Measurements from ENCODE around the gene RMND5A.
A peak's percentile ranks its signal among the peaks of the same experiment; 100 is the strongest.
"Not testable (repeated sequence)": the region's sequence is repeated elsewhere in the genome, so short reads cannot be mapped to it uniquely, and the experiment has no call there.

RMND5A gene

DNA sequence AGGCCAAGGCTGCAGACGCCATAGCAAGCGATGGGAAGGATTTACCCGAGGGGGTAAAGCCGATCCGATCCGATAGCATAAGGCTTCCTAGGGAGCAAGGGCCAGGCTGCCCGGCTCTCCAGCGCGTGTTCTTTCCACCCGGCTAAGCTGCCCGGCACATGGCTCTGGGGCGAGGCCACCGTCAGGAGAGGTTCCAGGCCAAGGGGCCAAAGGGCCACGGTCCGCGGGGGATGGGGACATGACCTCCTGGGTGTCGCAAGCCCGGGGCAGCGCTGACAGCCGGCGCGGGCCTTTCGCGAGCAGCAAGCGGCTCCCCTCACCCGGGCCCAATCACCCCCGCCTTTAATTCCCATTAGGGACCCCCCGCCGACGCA, 841 bp upstream of the RMND5A start:
- DNase-seq = not testable (repeated sequence)

DNA sequence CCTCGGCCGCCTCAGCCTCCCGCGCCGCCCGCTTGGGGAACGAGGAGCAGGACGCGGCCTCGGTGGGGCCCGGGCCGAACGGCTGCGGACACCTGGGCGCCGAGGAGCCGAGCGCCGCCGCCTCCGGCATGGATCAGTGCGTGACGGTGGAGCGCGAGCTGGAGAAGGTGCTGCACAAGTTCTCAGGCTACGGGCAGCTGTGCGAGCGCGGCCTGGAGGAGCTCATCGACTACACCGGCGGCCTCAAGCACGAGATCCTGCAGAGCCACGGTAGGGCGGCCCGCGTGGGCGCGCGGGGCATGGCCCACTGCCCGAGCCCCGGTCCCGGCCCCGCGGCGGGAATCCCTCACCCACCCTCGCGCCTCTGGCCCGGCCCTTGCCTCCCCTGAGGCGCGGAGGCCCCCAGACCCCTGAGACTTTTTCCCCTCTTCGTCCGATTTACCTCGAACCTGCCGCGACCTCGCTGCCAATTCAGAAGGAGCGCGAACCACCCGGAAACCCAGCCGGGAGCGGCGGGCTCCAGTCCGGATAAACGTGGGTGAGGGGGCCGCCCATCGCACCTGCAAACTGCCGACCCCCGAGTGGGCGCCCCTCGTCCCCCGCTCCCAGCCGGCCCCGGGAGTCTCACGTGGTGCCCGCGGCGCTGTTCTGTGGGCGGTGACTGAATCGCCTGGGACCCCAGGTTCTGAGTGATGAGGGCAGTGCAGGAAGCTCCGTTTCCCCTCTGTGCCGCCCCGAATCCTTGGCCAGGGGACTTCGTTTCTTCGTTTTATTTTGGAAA, 639 bp downstream of the RMND5A start:
- DNase-seq = peak; percentile 51

DNA sequence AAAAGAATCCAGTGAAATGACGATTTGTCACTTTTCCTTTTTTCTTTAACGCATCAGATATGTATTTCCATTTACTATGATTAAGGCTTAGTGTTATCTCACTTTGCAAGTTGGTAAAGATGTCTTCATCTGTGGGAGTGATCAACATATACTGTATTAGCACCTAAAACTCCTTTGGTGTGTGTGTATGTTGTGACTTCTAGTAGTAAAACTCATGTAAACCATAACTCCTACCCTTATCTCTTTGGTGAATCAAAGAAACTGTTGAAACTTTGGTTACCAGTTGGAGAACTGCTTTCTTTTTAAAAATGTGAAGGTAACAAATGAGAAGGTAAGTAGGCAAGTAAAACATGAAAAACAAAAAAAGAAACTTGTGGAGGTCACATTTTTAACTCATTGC, 5.6 kb downstream of the RMND5A start:
- DNase-seq = not testable (repeated sequence)

DNA sequence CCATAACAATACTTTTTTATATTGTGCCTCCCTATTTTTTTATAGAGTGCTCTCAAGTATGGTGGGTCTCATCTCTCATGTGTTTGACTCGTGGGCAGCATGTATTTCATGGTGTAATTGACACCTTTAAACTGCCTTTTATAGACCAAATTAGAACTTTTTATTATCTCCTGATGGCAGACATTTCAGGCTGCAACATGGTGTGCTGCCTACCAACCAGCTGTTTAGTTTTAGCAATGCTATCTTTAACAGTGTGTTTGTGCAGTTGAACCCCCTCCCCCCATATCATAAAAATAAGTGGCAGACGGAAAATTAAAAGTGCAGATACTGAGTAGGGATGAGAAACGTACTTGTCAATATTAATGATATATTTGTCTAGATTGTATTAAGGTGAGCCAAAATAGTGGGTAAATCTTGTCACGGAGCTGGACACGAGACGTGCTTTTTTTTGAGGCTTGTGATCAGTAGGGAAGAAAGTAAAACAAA, 12.0 kb downstream of the RMND5A start:
- not testable (repeated sequence) for DNase-seq

DNA sequence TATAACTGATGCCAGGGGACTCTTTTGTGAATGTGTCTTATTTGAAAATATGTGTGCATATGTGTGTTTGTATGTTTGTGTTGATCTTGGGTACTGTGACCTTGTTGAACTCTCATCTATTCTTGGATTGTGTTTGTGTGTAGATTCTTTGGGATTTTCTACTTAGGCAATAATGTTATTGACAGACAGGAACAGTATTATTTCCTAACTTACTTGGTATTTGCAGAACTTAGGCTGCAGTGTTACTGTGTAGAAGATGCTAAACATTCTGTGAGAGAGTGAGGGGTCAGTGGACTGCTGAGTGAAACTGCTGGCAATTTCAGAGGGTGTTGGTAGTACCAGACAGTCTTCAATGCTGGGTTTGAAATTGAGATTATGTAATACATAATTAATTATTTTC, 12.7 kb downstream of the RMND5A start:
- not testable (repeated sequence) for DNase-seq

DNA sequence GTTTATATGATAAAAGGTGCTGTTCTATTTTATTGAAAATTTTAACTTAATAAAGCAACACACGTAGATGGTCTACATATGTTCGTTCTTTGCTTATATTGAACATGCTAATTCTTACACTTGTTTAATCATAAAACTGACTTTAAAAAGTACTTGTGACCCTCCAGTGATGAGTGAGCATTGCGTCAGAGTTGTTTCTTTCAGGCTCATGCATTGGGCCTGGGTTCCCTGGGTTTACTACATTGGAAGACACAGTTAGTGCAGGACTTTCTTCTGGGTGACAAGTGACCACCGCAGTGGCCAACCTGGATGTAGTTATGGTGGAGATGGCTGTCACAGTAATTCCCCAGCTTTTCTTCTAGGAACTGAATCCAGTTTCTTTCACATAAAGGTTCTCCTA, 13.4 kb downstream of the RMND5A start:
- not testable (repeated sequence) for DNase-seq

DNA sequence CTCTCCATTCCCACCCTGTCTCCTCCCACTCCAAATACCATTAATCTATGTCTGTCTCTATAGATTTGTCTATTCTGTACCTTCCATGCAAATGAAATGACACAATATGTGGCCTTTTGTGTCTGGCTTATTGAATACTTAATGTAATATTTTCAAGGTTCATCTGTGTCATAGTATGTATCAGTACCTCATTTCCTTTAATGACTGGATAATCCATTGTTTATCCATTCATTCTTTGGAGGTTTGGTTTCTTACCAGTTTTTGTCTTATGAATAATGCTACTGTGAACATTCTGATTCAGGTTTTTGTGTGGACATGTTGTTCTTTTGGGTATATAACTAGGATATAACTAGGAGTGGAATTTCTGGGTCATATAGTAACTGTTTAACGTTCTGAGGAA, 14.8 kb downstream of the RMND5A start:
- not testable (repeated sequence) for DNase-seq

DNA sequence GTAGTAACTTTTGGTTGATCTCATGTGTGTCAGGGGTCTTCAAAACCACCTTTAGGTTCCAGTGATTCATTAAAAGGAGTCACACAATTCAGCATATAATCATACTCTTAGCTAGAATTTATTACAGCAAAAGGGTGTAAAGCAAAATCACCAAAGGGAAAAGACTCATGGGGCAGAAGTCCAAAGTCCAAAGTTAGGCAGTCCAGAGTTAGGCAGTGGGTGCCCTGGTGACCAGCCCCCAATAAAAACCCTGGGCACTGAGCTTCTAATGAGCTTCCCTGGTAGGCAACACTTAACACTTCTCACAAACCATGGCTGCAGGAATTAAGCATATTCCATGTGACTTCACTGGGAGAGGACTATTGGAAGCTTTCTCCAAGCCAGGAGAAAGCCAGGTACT, 19.4 kb downstream of the RMND5A start:
- not testable (repeated sequence) for DNase-seq

DNA sequence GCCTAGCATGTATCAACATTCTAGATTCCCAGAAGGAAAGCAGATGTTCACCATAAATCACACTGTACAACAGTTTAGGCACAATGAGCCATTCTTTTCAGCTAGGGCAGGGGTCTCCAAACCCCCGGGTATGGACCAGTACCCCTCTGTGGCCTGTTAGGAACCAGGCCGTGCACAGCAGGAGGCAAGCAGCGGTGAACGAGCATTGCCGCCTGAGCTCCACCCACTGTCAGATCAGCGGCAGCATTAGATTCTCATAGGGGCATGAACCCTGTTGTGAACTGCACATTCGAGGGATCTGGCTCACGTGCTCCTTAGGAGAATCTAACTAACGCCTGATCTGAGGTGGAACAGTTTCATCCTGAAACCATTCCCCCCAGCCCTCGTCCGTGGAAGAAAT, 19.8 kb downstream of the RMND5A start:
- not testable (repeated sequence) for DNase-seq

DNA sequence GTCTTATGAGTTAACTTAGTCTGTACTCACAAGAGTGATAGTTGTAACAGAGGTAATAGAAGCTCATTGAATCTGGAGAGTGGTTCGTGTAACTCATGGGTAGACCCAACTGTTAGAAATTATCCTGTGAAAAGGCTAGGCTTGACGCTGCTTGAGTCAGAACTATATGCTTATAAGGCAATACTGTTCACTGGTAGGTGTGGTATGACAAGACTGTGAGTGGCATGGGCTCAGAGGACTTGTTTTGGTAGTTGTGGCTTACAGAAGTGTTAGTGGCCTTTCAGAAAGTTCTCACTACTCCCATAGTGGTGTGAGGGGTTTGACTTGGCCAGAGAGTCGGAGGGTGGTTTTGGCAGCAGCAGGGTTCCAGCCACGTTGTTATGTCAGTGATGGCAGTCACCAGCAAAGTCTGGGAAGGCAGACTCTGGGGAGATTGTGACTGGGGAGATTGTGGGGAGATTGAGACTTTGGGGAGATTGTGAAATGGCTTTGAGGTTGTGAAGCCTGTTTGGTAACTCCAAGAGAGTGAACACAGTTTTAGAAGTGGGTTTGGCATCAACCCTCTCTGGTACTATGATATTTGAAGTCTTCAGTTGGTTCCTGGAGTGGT, 21.9 kb downstream of the RMND5A start:
- DNase-seq = not testable (repeated sequence)

DNA sequence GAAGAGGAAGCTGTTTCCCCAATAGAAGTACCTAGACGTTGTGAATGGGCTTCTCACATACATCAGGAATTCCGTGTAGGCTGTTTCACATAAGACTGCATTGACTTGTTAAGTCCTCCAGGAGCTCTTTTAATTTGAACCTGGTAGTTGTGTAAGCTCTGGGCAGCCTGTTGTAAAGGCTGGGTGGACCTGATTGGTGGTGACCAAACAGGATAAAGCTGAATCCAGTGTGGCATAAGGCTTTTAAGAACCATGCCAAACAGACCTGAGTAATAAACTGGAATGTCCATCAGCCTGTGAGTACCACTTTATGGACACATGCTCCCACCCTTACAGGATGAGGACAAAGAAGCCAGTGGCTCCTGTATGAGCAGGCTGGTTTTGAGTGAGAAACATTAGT, 24.1 kb downstream of the RMND5A start:
- DNase-seq = no peak

DNA sequence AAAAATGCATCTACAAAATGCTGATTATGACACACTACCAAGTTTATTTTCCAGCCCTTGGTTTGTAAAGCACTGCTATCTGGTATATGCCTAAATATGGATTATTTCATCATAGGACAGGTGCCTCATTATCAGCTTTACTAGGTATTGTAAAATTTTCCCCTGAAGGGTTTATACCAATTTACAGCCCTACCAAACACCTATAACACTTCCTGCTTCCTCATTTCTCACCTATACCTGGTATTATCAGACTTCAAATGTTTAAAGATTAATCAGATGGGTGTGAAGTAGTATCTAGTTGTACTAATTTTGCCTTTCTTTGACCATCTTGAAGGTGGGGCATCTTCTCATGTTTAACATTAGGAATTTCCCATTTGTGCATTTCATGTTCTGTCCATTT, 26.8 kb downstream of the RMND5A start:
- no peak for DNase-seq

DNA sequence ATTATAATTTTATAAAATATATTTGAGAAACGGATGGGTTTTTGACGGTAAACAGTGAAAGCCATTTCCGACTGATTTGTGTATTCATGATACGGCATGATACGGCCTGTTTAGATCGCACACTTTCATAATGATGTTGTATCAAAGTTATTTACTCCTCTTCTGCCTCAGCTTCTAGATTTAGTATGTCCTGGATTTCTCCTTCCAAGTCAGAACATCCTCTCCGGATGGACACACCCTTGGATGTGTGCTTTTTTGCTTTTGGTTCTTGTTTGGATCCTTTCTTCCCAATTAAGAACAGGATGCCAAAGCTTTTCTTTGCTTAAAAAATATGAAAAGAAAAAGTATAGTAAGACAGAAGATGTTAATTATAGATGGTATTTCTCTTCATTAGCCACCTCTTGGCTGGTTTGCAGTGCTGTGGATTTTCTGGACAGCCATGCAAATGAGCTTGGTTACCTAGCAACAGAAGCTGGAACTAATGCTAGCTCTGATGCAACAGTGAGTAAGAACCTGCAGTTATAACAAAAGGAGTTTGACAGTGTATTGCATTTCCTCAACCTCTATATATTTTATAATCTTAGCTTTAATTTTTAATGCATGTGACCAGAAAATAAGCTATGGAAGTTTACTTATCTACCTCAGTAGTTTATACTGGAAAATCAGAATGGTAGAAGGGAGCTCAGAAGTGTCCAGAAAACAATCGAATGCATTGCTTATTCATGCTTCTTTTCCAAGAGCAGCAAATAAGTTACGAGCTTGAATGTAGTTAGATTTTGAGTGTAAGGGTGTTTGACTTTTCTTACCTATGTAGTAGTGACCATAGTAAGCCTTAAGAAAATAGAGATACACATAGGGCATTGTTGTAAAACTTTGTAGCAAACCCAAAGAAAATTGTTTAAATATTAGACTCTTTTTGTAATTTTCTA, 27.9 kb downstream of the RMND5A start:
- DNase-seq = no peak

DNA sequence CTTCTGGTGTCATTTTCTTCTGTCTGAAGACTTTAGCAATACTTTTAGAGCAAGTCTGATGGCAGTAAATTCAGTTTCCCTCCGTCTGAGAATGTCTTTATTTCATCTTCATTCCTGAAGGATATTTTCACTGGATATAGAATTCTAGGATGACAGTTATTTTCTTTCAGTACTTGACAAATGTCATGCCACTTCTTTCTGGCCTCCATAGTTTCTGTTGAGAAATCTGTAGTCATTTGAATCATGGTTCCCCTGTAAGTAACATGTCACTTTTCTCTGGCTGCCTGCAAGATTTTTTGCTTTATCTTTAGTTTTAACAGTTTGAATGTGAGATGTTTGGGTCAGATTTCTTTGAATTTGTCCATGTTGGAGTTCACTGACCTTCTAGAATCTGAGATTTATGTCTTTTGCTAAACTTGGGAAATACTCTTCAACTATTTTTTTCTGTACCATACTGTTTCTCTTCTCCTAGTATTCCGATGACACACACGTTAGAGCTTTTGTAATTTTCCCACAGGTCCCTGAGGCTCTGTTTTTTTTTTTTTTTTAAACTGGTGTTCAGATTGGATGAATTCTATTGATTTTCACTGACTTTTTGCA, 30.2 kb downstream of the RMND5A start:
- no peak for DNase-seq

DNA sequence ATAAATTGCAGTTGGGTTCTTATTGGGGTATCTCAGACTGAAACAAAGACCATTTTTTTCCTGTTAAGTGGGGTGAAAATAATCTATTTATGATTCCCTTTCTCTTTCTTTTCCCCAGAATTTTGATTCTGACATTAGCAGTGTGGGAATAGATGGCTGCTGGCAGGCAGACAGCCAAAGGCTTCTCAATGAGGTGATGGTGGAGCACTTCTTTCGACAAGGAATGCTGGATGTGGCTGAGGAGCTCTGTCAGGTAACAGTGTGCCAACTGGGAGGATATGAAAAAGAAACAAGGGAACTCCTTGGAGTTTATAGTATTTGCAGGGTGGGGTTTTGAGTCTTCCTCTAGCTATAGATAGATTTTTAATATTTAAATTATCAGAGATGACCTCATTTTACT, 31.7 kb downstream of the RMND5A start:
- DNase-seq = no peak

DNA sequence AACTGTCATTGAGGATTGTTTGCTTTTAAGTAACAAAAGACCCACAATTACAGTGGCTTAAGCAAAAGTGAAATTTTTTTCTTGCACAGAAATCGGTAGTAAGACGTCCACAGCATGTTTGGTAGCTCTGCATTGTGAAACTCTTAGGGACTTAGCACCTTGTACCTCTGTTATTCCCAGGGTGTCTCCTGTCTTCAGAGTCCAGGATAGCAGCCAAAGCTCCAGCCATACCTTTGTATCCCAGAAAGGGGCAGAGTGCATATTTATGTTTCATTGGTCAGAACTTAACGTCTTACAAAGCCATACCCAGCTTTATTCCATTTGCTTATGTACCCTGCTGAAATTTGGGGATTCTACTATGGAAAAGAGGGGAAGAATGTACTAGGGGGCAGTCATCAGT, 32.8 kb downstream of the RMND5A start:
- DNase-seq = no peak

DNA sequence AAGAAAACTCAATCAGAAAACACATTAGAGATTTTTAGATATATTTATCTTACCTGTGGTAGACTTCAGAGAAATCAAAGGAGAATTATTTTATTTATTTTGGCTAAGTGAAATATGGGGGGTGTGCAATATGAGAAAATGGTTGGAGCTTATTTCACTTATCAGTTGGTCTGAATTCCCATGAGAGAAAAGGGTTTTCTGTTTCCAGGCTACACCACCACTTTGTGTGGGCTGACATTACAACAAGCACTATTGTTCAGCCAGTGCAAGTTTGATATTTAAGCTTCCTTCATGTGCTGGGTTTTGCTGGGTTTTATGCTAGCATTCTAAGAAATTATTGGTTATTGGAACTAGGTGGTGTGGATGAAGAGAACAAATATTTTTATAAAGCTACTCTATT, 33.5 kb downstream of the RMND5A start:
- DNase-seq = no peak

DNA sequence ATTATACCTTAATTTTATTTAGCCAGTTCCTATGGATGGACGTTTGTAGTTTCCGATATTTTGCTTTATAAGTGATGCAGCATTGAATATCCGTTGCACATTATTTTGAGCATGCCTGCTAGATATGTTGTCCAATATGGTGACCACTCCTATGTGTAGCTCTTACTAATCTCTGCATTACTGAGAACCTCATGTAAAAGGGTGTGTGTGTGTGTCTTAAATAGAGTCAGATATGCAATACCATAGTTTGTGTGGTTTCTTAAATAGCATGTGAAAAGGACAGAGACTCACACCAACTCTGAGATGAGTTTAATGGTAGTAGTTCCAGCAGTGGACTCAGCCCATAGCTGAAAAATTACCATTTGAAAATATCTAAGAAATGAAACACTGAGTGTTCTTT, 38.3 kb downstream of the RMND5A start:
- DNase-seq = no peak

DNA sequence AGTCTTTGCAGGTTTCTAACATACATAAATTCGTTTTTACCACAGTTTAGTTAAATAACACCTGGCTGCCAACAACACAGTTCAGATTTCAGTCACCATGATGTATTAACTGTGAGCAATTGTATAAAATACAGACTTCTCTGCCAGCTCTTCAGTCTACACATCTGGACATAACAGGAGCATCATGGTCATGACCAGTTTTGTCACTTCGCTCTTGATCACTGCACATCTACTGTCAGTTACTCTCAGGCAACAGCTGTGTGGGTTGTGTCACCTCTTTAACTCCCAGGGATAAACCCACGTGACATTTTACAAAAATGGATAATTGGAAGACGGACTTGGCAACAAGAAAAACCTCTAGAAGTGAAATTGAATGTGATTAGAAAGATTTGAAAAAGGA, 40.3 kb downstream of the RMND5A start:
- no peak for DNase-seq

DNA sequence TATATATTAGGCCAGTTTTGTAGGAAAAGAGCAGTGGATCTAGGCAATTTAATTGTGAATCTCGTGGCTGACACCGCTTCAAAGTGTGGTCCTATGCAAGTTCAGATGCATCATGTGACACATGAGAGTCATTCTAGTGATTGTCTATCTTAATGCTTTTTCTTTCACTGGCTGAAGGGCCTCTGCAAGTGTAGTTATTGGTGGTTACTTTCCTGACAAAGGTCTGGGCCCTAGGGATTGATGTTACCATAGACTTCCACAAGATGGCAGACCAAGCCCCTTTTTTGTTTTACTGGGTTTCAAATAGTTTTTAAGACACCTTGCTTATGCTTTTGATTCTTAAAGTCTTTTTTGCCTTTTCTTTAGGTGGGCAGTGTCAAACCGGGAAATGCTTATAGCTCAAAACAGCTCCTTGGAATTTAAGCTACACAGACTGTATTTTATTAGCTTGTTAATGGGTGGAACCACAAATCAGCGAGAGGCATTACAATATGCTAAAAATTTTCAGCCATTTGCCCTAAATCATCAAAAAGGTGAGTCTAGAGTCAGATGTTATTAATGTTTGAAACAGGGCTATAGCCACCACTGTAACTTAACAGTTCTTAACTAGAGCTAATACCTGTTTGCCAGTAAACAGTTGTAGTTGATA, 44.7 kb downstream of the RMND5A start:
- DNase-seq = peak; percentile 67

DNA sequence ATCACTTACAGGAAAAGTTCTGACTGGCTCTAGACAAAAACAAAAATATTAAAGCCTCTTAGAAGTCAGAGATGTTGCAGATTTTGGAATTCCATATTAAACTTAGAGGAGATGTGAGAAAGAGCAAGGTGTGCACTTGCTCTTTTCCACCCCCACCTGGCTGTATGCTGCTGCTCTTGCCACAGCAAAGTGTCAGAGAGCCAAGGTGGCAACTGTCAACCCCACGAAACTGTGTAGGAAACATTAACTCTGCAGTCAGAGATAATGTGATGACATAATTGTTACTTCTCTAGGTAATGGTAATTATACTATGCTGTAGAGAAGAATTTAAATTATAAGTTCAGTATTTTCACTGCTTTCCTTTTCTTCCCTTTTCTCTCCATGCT, 45.2 kb downstream of the RMND5A start:
- DNase-seq = no peak

DNA sequence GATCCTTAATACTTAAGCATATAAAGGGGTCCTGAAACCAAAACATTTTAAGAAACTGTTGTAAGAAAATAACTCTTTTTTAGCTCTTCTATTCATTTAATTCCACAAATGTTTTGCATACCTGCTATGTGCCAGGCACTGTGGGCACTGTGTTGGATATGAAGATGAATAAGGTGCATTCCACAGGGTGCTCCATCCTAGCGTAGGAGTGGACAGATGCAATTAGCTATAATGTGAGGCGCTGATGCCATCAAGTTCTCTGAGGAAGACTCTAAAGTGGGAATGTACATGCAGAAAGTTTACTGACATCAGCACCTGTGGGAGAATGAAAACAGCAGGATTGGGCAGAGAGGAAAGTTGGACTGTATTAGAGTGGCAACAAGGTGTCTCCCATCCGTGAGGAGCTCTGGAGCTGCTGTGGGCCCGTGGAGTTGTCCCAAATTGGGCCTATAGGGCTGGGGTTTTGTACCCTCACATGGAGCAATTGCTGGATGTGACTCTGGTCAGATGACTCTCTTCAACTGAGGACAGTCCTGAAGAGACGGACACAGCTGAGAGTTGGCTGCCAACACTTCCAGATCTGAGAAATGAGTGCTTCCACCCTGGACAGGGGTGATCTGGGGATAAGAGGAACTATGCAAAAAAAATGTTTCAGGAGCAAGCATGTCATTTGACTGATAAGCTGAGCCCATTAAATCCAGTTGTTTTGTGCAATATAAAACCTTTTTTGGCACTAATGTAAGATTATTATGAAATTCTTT, 48.3 kb downstream of the RMND5A start:
- no peak for DNase-seq
